ENCODE results near the gene MED13L.

The MED13L gene

DNA sequence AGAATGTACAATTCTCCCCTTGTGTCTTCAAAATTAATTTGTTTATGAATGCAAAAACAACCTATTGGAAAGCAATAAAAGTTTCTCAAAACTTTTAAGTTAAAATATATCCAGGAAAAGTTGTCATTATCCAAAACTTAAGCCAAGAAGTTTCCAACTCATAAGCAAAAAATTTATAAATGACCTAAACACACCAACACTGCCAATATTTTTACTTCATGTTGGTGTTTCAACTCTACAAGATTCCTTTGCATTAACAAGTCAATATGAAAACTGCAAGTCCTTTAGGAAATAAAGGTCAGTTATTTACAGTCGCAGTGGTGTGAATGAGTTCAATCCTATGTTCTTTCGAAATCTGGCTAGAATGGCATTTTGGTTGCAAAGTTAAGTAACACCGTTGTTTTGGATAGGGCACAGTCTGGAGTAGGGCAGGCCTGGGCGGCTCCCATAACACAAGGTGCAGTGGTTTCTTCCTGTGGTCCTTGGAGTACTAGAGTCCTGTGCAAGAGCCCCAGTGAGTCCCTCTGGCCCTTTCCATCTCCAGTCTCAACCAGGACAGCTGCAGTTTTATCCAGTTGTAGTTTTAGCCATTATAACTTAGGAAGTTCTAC lies 151.4 kb downstream of the MED13L start:
- DNase-seq = peak; percentile 35

DNA sequence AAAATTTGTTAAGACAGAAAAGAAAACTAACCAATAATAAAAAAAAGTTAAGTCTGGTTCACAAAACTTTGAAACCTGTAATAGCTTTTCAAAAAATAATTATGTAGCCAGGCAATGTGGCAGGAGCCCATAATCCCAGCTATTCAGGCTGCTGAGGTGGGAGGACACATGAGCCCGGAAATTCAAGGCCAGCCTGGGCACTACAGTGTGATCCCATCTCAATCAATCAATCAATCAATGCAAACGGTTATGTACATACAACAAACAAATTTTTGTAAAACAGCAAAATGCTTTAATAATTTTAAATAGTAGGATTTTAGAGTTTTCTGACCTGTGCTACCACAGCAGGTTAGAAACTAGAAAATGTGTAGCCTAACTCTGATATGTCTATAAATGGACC lies 152.4 kb downstream of the MED13L start:
- no peak for DNase-seq

DNA sequence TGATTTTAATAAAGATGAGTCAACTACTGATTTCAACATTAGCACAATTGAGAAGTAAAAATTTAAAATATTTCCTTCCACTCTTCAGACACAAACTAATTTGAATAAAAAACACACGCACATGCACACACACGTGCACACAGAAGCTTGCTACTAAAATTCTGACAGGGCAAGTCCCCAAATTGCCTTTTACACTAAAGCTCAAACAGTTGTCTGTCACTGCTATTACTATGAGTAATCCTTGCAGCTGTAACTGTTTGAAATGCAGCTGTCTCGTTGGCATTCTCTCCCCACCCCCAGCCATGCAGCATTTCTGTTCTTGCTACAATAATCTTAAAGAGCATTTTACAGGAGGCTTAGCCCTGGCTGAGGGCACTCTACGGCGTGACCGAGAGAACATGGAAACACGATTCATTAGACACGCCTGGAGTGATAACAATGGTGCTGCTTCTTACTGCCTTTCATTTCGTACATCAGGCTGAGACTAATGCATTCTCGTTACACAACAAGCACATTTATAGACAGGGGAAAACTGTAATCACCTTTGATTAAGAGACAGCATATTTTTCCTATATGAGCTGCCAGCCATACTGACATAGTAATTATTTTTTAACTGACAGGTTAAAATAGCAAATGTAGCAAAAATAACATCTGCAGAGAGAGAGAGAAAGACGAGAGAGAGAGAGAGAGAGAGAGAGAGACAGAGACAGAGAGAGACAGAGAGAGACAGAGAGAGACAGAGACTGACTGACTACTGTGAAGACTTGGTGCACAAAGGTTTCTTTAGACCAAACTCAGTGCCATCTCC lies 153.8 kb downstream of the MED13L start:
- peak; percentile 77 for DNase-seq

DNA sequence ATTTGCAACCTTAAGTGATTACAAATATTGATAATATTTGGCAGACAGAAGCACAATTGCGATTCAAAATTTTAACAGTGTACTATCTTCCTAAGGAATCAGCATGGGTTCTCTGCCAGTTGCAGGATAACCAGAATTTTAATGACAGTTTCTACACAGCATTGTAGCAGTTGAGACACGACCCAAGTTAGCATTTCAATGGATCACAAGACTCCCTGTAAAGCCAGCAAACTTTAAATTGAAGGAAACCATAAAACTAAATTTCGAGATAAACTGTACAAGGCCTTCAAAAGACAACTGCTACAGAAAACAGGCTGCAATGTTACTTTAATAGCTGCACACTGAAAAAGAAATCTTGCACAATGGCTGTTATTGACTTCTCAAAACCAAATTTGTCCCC lies 154.9 kb downstream of the MED13L start:
- no peak for DNase-seq

DNA sequence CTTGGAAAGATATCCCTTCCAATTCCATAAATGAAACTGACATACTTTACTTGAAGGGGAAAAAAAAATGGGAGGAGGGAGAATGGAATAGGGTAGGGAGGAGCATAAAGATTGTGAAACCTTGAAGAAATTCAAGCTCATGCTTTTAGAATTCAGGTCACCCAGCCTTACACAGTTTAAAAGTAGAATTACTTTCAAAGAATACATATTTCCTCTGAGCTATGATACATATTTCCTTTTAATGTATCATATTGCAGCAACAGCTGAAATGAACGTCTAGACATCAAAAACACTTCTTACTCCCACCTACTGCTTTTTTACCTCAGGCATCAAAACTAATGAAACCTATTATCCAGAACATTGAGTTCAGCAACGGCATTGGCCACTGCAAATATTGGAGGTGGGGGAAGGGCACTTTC lies 156.0 kb downstream of the MED13L start:
- no peak for DNase-seq

DNA sequence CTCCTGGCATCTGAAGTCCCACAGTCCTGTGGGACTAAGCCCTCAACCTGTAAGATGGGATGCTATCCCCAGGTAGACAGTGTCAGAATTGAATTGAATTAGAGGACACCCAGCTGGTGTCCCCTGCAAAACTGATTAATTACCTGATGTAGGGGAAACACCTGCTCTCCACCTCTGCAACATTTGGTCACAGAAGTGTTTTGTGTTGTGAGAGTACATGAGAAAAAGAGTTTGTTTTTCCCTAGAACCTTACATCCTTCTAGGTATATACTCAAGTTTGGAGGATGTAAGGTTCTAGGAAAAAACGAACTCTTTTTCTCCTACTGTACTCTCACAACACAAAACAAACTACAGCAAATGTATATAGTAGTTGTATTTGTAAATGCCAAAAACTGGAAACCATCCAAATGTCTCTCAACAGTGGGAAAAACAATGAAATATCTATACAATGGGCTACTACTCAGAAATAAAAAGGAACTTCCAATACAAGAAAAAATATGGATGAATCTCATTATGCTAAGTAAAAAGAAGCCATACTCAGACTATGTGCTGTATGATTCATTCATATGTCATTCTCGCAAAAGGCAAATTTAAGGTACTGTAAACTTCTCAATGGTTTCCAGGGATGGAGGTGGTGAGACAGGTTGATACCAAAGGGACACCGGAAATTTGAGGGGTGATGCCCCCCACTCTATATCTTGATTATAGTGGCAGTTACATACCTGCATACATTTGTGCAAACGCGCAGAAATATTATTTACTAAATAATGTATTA lies 160.7 kb downstream of the MED13L start:
- no peak for DNase-seq

DNA sequence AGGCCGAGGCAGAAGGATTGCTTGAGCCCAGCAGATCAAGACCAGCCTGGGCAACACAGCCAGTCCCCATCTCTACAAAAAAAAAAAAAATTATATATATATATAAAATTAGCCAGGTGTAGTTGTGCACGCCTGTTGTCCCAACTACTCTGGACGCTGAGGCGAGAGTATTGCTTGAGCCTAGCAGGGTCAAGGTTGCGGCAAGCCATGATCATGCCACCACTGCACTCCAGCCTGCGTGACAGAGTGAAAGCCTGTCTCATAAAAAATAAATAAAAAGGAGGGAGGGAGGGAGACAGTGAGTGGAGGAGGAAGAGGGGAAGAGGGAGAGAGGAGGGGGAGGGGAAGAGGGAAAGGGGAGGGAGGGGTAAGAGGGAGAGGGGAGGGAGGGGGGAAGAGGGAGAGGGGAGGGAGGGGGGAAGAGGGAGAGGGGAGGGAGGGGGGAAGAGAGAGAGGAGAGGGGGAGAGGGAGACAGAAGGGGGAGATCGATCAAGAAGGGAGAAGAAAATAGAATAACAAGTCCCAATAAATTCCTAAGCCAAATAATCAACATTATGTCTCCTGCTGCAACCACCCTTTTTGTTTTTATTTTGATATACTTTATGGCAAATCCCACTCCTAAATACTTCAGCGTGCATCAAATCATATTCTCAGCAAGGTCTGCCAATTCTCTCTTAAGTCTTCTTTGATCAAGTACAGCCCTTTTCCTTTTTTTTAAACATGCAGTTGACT lies 163.9 kb downstream of the MED13L start:
- no peak for DNase-seq

DNA sequence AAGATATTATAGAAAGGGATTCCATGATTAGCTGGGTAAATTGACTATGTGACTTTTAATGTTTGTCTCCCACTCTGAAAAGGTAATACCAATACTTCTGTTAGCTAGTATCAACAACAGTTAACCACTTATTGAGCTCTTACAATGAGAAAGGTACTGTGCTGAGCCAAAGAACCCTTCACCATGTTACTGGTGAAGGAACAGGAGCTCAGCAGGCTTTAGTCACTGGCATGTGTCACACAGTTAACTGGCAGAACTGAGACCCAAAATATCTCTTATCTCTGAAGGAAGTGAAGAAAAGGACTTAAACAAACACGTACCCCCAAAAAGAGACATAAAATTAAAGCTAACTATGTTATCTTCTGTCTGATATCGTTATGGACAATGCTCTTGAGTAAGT lies 170.6 kb downstream of the MED13L start:
- DNase-seq = no peak

DNA sequence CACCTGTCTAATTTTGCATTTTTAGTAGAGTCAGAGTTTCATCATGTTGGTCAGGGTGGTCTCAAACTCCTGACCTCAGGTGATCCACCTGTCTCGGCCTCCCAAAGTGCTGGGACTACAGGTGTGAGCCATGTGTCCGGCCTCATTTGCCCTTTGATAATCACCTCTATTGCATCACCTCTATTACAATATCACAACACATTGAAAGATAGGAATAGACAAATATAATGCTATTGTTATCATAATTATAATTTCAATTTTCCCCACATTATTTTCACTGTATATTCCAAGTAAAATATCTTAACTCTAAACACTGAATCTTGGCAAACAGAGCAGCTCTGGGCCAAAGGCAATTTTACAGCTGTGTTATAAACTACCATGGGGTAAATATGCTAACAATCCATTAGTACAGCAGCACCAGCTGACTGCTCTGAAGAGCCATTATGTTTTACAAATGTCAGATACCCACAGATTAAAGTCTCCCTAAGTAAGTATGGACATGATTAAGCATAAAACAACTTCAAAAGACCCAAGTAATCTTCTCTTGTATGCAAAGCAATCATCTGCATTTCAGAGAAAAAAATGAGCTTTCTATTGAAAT lies 173.2 kb downstream of the MED13L start:
- no peak for DNase-seq

DNA sequence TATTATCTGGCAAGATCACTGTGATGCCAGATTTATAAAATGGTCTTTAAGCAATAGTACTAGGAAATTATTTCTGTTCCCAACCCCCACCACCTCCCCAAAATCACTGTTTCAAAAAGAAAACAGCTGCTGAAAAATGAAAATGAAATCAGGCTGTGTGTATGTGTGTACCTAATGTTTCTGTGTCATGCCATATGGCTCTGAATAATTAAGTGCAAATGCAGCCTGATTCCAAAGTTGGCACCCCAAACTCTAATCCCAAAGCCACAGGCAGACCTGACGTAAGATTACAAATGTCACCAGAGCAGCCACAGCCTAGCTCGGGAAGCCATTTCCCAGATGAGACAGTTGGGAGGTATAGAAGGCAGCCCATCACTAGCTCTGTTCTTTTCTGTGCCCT lies 175.5 kb downstream of the MED13L start:
- DNase-seq = no peak

DNA sequence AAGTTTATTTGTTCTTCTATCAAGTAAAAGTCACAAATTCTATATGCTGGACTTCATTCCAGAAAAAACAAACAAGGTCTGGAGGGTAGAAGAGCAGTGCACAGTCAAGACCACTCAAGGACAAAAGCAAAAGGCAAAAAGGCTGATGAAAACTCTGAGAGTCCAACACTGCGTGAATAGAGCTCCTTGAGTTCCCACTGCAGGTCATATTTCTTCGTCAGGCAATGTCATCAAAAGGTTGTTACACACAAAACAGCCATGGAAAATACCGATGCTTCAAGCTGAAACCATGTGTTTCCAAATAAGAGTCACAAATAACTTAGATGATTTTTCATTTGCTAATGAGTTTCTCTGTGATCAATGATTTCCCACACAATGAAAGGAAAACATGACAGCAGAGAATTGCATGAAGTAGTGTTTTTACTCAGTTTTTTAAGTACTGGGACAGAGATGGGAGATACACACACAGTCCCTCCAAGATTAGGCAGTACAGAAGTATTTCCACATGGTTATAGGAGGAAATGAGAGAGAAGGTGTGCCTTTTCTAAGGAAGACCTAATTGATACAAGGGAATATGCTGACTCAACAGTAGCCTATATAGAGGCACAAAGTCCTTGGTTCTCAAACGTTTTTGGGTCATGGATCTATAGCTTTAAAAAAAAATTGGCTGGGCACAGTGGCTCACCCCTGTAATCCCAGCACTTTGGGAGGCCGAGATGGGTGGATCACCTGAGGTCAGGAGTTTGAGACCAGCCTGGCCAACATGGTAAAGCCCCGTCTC lies 177.7 kb downstream of the MED13L start:
- DNase-seq = no peak

DNA sequence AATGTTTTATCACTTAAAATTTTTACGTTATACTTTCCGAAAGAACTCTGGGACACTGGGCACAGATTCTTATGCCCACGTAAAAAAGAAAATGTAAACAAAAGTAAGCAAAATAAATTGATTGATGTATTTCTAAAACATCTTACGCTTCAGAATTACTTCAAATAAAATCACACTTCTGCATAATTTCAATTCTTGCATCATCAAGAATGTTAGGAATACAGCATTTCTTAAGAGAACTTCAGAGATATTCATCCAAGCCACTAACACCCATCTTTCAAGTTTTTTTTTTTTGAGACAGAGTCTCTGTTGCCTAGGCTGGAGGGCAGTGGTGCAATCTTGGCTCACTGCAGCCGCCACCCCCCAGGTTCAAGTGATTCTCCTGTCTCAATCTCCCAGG lies 180.6 kb downstream of the MED13L start:
- DNase-seq = no peak

DNA sequence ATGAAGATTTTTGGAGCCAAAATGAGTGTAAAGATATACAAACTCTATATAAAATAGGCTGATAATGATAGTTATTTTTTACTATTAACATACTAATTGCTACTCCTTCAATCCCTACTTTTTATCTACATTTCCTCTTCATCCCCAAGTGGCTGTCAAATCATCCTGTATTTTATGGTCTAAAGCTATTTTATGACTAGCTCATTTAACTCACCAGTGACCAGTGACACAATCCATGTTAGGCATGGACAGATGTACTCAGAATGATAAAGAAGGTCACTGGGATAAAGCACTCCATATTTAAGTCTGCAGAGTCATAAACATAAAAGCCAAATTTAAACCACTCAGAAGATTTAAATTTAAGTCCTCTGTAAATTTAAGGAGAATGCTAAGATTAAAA lies 183.0 kb downstream of the MED13L start:
- DNase-seq = no peak

DNA sequence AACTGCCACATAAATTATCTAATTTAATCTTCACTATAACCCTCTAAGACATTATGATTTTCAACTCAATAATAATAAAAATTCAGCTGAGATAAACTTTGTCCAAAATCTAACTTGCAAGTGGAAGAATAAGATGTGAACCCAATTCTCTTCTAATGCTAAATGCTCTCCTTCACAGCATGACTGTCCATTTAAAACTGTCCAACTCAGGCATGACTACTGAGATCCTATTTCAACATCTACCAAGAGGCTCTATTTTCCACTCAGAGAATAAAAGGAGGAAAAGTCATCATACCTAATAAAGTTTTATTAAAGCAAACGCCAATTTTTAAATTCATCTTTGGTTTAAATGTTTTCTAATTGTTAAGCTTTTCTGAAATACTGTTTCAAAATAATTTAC lies 183.6 kb downstream of the MED13L start:
- DNase-seq = no peak

DNA sequence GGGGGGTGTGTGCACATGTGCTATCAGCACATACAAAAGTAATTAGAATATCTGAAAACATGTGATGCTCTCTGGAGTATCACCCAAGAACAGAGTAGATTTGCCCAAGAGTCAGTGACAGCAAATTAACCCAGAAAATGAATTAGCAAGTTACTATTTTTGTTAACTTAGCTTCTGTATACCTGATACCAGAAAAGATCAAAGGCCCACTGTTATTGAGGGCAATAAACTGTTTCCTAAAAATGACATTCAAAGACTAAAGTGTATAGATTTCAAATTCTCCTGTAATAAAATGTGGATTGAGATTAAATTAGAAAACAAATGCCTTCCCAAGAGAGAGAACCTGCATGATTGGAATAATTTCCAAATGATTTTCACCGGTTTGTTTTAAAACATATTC lies 184.7 kb downstream of the MED13L start:
- DNase-seq = no peak

DNA sequence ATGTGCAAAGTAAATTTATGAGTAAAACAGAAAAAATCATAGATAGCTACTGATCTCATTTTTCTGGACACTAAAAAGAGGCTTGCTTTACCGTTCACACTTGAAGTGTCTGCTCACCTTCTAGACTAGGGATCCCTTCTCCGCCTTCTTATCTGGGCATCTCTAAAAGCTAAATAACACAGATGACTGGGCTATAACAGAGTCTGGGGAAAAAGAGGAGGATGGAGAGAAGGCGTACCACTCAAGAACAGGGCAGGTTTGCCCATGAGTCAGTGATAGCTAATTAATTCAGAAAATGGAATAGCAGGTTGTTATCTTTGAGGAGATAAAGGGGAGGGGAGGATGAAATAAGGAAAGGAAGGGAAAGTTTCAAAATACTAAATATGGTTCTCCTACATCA lies 185.3 kb downstream of the MED13L start:
- no peak for DNase-seq

DNA sequence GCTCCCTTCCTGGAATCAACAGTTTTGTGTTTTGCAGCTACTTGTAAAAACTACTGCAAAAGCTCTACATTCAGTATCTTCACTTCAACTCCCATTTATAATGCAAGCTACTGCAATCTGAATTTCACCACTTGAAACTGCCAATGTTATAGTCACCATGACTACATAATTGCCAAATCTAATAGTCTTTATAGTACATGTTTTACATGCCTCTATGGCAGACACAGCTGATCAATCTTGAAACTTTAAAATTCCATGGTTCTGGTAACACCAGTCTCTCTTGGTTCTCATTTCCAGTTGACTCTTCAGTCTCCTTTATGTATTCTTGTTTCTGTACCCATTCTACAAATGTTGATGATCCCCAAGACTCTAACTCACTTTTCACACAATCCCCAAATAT lies 185.9 kb downstream of the MED13L start:
- peak; percentile 27 for DNase-seq

DNA sequence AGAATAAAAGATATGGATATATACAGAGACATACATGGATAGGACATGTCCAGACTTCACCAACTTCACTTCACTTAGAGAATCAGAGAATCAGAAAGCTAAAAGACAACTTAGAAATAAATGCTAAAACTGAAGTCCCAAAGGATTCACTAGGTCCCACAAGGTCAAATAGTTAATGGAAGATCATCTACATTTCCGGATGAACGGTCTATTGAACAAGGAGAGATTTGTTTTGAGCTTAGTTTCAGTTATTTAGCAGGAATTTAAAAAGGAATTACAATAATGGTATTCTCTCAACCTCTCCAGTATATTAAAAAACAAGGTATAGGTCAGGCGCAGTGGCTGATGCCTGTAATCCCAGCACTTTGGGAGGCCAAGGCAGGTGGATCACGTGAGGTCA lies 187.0 kb downstream of the MED13L start:
- no peak for DNase-seq

DNA sequence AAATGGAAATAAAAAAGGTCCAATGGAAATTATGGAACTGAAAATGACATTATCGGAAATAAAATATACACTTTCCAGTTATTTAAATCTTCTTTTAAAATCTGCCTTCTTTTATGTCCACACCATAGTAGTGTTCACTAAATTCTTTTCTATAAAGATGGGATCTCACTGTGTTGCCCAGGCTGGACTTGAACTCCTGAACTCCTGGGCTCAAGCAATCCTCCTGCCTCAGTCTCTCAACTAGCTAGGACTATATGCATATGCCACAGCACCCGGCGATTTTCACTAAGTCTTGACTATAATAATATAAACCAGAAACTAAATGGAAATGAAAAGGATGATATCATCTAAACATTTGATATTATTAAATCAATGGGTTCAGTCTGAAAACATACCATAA lies 188.4 kb downstream of the MED13L start:
- DNase-seq = no peak

DNA sequence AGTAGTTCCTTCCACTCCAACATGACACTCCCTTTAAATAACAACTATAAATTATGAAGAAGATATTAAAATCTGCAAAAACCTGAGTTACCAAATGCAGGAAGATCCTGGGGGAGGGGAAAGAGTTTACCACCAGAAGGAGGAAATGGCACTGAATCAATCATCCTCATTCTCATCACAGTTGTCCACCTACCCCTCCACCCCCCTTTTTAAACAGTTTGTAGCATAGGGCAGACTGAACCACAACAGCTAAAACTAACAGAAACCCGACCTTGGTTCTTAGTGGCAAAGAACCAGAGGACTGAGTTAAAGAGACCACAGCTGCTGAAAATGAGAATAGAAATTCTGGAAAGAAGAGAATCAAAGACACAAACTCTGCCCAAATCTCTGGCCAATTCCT lies 189.5 kb downstream of the MED13L start:
- DNase-seq = no peak

DNA sequence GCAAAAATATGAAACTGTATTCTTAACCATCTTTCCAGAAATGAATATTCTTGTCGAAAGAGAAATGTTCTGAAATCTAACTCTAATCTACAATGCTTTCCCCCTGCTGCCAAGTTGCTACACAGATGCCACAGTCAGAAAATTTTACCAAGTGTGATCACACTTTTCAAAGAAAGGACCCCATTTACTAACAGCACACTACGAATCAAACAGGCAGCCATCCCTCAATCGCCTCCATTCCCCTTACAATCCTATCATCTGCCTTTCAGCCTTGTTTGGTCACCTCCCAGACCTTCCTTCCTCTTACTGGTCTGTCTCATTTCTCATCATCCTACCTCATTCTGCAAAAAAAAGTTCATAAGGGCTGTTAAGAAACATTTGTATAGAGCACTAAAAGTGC lies 190.1 kb downstream of the MED13L start:
- DNase-seq = peak; percentile 33

DNA sequence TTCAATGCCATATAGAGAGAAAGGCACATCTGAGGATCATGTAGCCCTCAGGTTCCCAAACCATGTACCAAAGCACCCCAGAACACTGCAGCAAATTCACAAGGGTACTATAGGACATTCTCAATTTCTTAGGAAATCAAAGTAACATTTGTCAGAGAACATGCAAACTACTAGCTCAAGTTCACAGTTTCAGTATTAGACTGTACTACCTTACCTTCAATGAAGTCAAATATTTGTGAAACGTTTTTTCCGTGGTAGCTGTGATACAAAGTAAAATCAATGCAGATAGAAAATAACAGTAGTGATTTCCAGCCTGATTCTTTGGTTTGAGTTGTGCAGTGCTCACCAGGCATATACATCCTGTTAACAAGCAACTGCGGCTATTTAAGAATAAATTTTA lies 197.1 kb downstream of the MED13L start:
- DNase-seq = no peak
